ENCODE results near the gene HPS4. TPM values are rescaled to one million over a fixed set of nuclear protein-coding genes. Genes with fewer than 3 reads are reported as not detected.

HPS4 gene
- total RNA-seq, 1 experiment from 2014 or later: 21.2 TPM

GRCh38 chr22:26426924-26427323 lies 56.7 kb downstream of the HPS4 start:
- H3K4me1 ChIP-seq (replicated peaks; ENCODE audit: insufficient read depth): no peaks in the 10 kb centered on the region
- POLR2A ChIA-PET (ENCODE audit: unreplicated experiment): no interaction called here
- H3K9me3 ChIP-seq (ENCODE audit: insufficient read depth, low read depth): peaks cover 12% of the 10 kb centered on the region
- H3K4me3 ChIP-seq: no peak overlapping the region
- H3K4me2 ChIP-seq: no peak overlapping the region
- no peaks in the 10 kb centered on the region for H3K36me3 ChIP-seq (ENCODE audit: low read depth)
- H3F3A ChIP-seq (ENCODE audit: insufficient read depth, low read depth): no peaks in the 10 kb centered on the region
- H3K79me2 ChIP-seq (ENCODE audit: low read depth): no peaks in the 10 kb centered on the region
- TF ChIP-seq CTCF (conservative IDR thresholded peaks at IDR 0.05) (no peak), EZH2 (IDR thresholded peaks at IDR 0.05; ENCODE audit: low read depth) (no peak)
- CTCF ChIA-PET: no interaction called here
- H4K20me1 ChIP-seq (ENCODE audit: insufficient read depth): no peaks in the 10 kb centered on the region
- no peak overlapping the region for H3K27ac ChIP-seq
- no TSS peak for BruUV-seq (replicated peaks)
- H3K27me3 ChIP-seq (ENCODE audit: insufficient read depth, low read depth): peaks cover 76% of the 10 kb centered on the region
- H3K9me2 ChIP-seq (ENCODE audit: insufficient read depth): no peaks in the 10 kb centered on the region
- H2AFZ ChIP-seq: no peak overlapping the region
- intact Hi-C loops (cut with micrococcal nuclease; ENCODE audit: unreplicated experiment): no loop called here
- no peak for DNase-seq

GRCh38 chr22:26418620-26419019 lies 65.0 kb downstream of the HPS4 start:
- Histone ChIP-seq H3K9me3 (ENCODE audit: insufficient read depth, low read depth) (peaks cover 11% of the 10 kb centered on the region), H3K27me3 (ENCODE audit: insufficient read depth, low read depth) (peaks cover 94% of the 10 kb centered on the region), H3K4me2 (no peak overlapping the region), H2AFZ (no peak overlapping the region), H3F3A (ENCODE audit: insufficient read depth, low read depth) (no peaks in the 10 kb centered on the region), H3K9me2 (ENCODE audit: insufficient read depth) (no peaks in the 10 kb centered on the region), H3K36me3 (ENCODE audit: low read depth) (no peaks in the 10 kb centered on the region), H3K79me2 (ENCODE audit: low read depth) (no peaks in the 10 kb centered on the region), H4K20me1 (ENCODE audit: insufficient read depth) (no peaks in the 10 kb centered on the region), H3K27ac (no peak overlapping the region), H3K4me3 (no peak overlapping the region), H3K4me1 (replicated peaks; ENCODE audit: insufficient read depth) (no peaks in the 10 kb centered on the region)
- BruUV-seq (replicated peaks): no TSS peak
- DNase-seq: no peak
- CTCF ChIA-PET: no interaction called here
- POLR2A ChIA-PET (ENCODE audit: unreplicated experiment): no interaction called here
- intact Hi-C loops (cut with micrococcal nuclease; ENCODE audit: unreplicated experiment): no loop called here
- TF ChIP-seq CTCF (conservative IDR thresholded peaks at IDR 0.05) (no peak), EZH2 (IDR thresholded peaks at IDR 0.05; ENCODE audit: low read depth) (no peak)

- Histone ChIP-seq H2AFZ (no peak overlapping the region), H3F3A (ENCODE audit: insufficient read depth, low read depth) (no peaks in the 10 kb centered on the region), H3K27ac (no peak overlapping the region), H3K9me3 (ENCODE audit: insufficient read depth, low read depth) (peaks cover under 1% of the 10 kb centered on the region; the same call in 1 of the 2 replicates), H3K27me3 (ENCODE audit: insufficient read depth, low read depth) (peaks cover 94% of the 10 kb centered on the region), H3K36me3 (ENCODE audit: low read depth) (no peaks in the 10 kb centered on the region), H3K4me2 (peak overlapping the region; percentile 4; the same call in 1 of the 2 replicates), H3K79me2 (ENCODE audit: low read depth) (no peaks in the 10 kb centered on the region), H3K4me1 (replicated peaks; ENCODE audit: insufficient read depth) (no peaks in the 10 kb centered on the region), H3K9me2 (ENCODE audit: insufficient read depth) (no peaks in the 10 kb centered on the region), H3K4me3 (no peak overlapping the region), H4K20me1 (ENCODE audit: insufficient read depth) (no peaks in the 10 kb centered on the region)
- POLR2A ChIA-PET (ENCODE audit: unreplicated experiment): no interaction called here
- CTCF ChIA-PET: no interaction called here
- BruUV-seq (replicated peaks): no TSS peak
- no peak for TF ChIP-seq CTCF (conservative IDR thresholded peaks at IDR 0.05)
- TF ChIP-seq EZH2 (IDR thresholded peaks at IDR 0.05; ENCODE audit: low read depth): no peak
- no peak for DNase-seq
- intact Hi-C loops (cut with micrococcal nuclease; ENCODE audit: unreplicated experiment): no loop called here
Observed at GRCh38 chr22:26417406-26417805, 66.2 kb downstream of the HPS4 start.

Data from PC-9 (cell line).